ENCODE measurements around the gene ACOD1. TPM values are rescaled to one million over a fixed set of nuclear protein-coding genes. Genes with fewer than 3 reads are reported as not detected.

Gene ACOD1
- polyA plus RNA-seq, 1 of the 3 experiments (the other 2 are of a cell fraction) = not detected

GRCh38 chr13:76928456-76928855 is 19.9 kb upstream of the ACOD1 start:
- H3K79me2 ChIP-seq (ENCODE audit: insufficient read depth) = no peaks in the 10 kb centered on the region
- no peaks in the 10 kb centered on the region for H3K4me1 ChIP-seq (ENCODE audit: control insufficient read depth in 1 of 2, insufficient read depth in 2 of 2, low read depth in 1 of 2, low read length in 1 of 2)
- ChIA-PET CTCF (no interaction called here), POLR2A (no interaction called here)
- no peaks in the 10 kb centered on the region for H3K36me3 ChIP-seq (replicated peaks in 1 of 2; ENCODE audit: control insufficient read depth in 1 of 2, insufficient read depth in 2 of 2, low read length in 1 of 2)
- WGBS (ENCODE audit: low lambda C conversion rate) = 54% methylated on average over 3 of the region's 3 CpGs
- DNase-seq = no peak
- no peaks in the 10 kb centered on the region for H3K9me2 ChIP-seq
- H3K9ac ChIP-seq = no peak overlapping the region
- H2AFZ ChIP-seq (ENCODE audit: low read depth) = no peak overlapping the region
- H3K27me3 ChIP-seq (ENCODE audit: insufficient read depth) = no peaks in the 10 kb centered on the region
- no peak overlapping the region for H3K27ac ChIP-seq (ENCODE audit: low read depth in 2 of 2, low read length in 1 of 2)
- H3K9me3 ChIP-seq = no peaks in the 10 kb centered on the region
- H3K4me3 ChIP-seq (ENCODE audit: low read depth in 2 of 2, low read length in 1 of 2) = no peak overlapping the region
- H4K20me1 ChIP-seq (ENCODE audit: insufficient read depth) = no peaks in the 10 kb centered on the region
- H3F3A ChIP-seq (replicated peaks; ENCODE audit: insufficient read depth) = no peaks in the 10 kb centered on the region
- no peak for TF ChIP-seq CTCF (IDR thresholded peaks at IDR 0.05)
- TF ChIP-seq NRF1 (IDR thresholded peaks at IDR 0.05; ENCODE audit: low read depth, low read length) = no peak
- no peak for TF ChIP-seq REST (IDR thresholded peaks at IDR 0.05; ENCODE audit: low read depth, low read length)
- H3K4me2 ChIP-seq = no peak overlapping the region

GRCh38 chr13:76929320-76929719 is 19.0 kb upstream of the ACOD1 start:
- POLR2A ChIA-PET = no interaction called here
- Histone ChIP-seq H3K27ac (ENCODE audit: low read depth in 2 of 2, low read length in 1 of 2) (no peak overlapping the region), H3K36me3 (replicated peaks in 1 of 2; ENCODE audit: control insufficient read depth in 1 of 2, insufficient read depth in 2 of 2, low read length in 1 of 2) (no peaks in the 10 kb centered on the region), H3K4me2 (no peak overlapping the region), H3K4me3 (ENCODE audit: low read depth in 2 of 2, low read length in 1 of 2) (no peak overlapping the region), H3F3A (replicated peaks; ENCODE audit: insufficient read depth) (no peaks in the 10 kb centered on the region), H3K9me2 (no peaks in the 10 kb centered on the region), H2AFZ (ENCODE audit: low read depth) (no peak overlapping the region), H3K27me3 (ENCODE audit: insufficient read depth) (no peaks in the 10 kb centered on the region), H3K4me1 (ENCODE audit: control insufficient read depth in 1 of 2, insufficient read depth in 2 of 2, low read depth in 1 of 2, low read length in 1 of 2) (no peaks in the 10 kb centered on the region), H4K20me1 (ENCODE audit: insufficient read depth) (no peaks in the 10 kb centered on the region), H3K79me2 (ENCODE audit: insufficient read depth) (no peaks in the 10 kb centered on the region), H3K9me3 (no peaks in the 10 kb centered on the region), H3K9ac (no peak overlapping the region)
- TF ChIP-seq ELF1 (IDR thresholded peaks at IDR 0.05) (no peak), SIN3A (IDR thresholded peaks at IDR 0.05; ENCODE audit: borderline replicate concordance, low read depth, low read length) (no peak), EZH2phosphoT487 (IDR thresholded peaks at IDR 0.05; ENCODE audit: borderline replicate concordance, low read depth) (no peak), RFX5 (IDR thresholded peaks at IDR 0.05; ENCODE audit: low read length) (no peak), RCOR1 (IDR thresholded peaks at IDR 0.05; ENCODE audit: low read length) (no peak), CHD2 (IDR thresholded peaks at IDR 0.05; ENCODE audit: low read length, partially characterized antibody) (no peak), CTCF (IDR thresholded peaks at IDR 0.05) (no peak), IRF3 (IDR thresholded peaks at IDR 0.05; ENCODE audit: low read depth, low read length) (no peak), POLR2AphosphoS5 (IDR thresholded peaks at IDR 0.05; ENCODE audit: low read depth, low read length) (no peak), JUND (IDR thresholded peaks at IDR 0.05) (no peak), SMC3 (IDR thresholded peaks at IDR 0.05; ENCODE audit: low read depth, low read length) (no peak), FOXM1 (IDR thresholded peaks at IDR 0.05; ENCODE audit: low read depth) (no peak), TEAD4 (IDR thresholded peaks at IDR 0.05; ENCODE audit: borderline replicate concordance, insufficient read depth) (no peak), EP300 (IDR thresholded peaks at IDR 0.05; ENCODE audit: borderline replicate concordance in 1 of 2, low read depth in 1 of 2, low read length in 1 of 2) (no peak)
- no peak for DNase-seq
- 51% methylated on average over 8 of the region's 8 CpGs for WGBS (ENCODE audit: low lambda C conversion rate)
- CTCF ChIA-PET = no interaction called here
